HEK293T (cell line): ENCODE measurements around the gene POLN.

Source experiments
- CTCF ChIA-PET: fragments of 350-600 bp; formaldehyde crosslinking; extraction: SDS; loops from one replicate; lab custom pipeline; 2021; ENCODE audit warnings: antibody characterized with exemption, inconsistent platforms; lab: Yijun Ruan, JAX
- POLR2A ChIA-PET: fragments of 350-600 bp; formaldehyde crosslinking; extraction: SDS; loops from one replicate; lab custom pipeline; 2020; ENCODE audit warnings: antibody characterized with exemption, inconsistent platforms; lab: Yijun Ruan, JAX
- DNase-seq: peaks from one replicate; pipeline ENCODE4 v3.0.0; 2012; ENCODE audit warnings: mixed read lengths; ENCODE audit errors: extremely low spot score
- ARNT ChIP-seq: fragments of 450-650 bp; IDR thresholded peaks from 2 replicates; pipeline ENCODE4 v1.6.1; 2017; ENCODE audit warnings: mild to moderate bottlenecking
- BHLHE40 ChIP-seq: fragments of 450-650 bp; IDR thresholded peaks from 2 replicates; pipeline ENCODE4 v1.6.1; 2016; ENCODE audit warnings: mild to moderate bottlenecking, moderate library complexity, borderline replicate concordance
- CTBP1 ChIP-seq: fragments of 450-650 bp; IDR thresholded peaks from 2 replicates; pipeline ENCODE4 v1.6.1; 2016; ENCODE audit warnings: borderline replicate concordance
- ELF4 ChIP-seq: fragments of 450-650 bp; IDR thresholded peaks from 2 replicates; pipeline ENCODE4 v1.6.1; 2017; ENCODE audit warnings: antibody characterized with exemption
- FOXA1 ChIP-seq: fragments of 450-650 bp; IDR thresholded peaks from 2 replicates; pipeline ENCODE4 v1.6.1; 2016; ENCODE audit warnings: mild to moderate bottlenecking
- FOXK2 ChIP-seq: fragments of 450-650 bp; IDR thresholded peaks from 2 replicates; pipeline ENCODE4 v1.6.1; 2016; ENCODE audit warnings: mild to moderate bottlenecking
- FOXM1 ChIP-seq: fragments of 450-650 bp; IDR thresholded peaks from 2 replicates; pipeline ENCODE4 v1.6.1; 2017; ENCODE audit warnings: mild to moderate bottlenecking, borderline replicate concordance
- HDGF ChIP-seq: fragments of 450-650 bp; IDR thresholded peaks from 2 replicates; pipeline ENCODE4 v1.6.1; 2017; ENCODE audit warnings: antibody characterized with exemption, borderline replicate concordance
- L3MBTL2 ChIP-seq: fragments of 450-650 bp; conservative IDR thresholded peaks from 2 replicates; pipeline ENCODE4 v1.6.1; 2016; ENCODE audit warnings: mild to moderate bottlenecking
- LEF1 ChIP-seq: fragments of 450-650 bp; IDR thresholded peaks from 2 replicates; pipeline ENCODE4 v1.6.1; 2017; ENCODE audit warnings: mild to moderate bottlenecking, borderline replicate concordance
- NFRKB ChIP-seq: fragments of 450-650 bp; IDR thresholded peaks from 2 replicates; pipeline ENCODE4 v1.6.1; 2016; ENCODE audit warnings: mild to moderate bottlenecking, moderate library complexity
- SP1 ChIP-seq: fragments of 450-650 bp; IDR thresholded peaks from 2 replicates; pipeline ENCODE4 v1.6.1; 2017
- SUZ12 ChIP-seq: fragments of 450-650 bp; IDR thresholded peaks from 2 replicates; pipeline ENCODE4 v1.6.1; 2016; ENCODE audit warnings: mild to moderate bottlenecking
- TARDBP ChIP-seq: fragments of 450-650 bp; IDR thresholded peaks from 2 replicates; pipeline ENCODE4 v1.6.1; 2016
- ZNF384 ChIP-seq: fragments of 450-650 bp; IDR thresholded peaks from 2 replicates; pipeline ENCODE4 v1.6.1; 2016
- TF ChIP-seq, protein P1 (sequence below): fragments of 450-650 bp; IDR thresholded peaks from 2 replicates; pipeline ENCODE4 v1.6.1; 2016

POLN gene

DNA sequence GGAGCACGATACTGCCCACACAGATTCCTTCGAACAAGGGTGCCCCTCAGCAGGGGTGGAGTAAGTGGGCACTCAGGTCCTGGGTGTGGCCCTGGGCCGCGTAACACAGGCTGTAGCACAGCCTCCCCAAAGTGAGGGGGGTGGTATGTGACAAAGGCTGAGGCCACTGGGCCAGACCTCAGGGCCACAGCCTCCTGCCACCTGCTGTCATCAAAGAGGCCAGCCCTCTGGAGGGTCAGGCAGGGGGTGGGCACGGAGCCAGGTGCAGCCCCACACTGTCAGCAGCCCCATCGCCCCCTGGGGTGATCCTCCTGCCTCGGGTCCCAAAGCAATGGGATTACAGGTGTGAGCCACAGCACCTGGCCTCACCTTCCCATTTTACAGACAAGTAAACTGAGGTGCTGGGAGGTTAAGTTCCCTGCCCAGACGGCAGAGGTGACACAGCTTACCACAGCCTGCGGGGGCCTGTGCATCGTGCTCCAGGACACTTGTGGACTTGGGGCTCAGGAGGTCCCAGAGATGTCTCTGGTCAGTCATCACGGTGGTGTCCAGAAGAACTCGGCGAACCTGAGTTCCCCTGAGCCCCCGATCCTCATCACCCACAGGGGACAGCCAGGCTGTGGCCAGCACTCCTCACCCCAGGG, 47.5 kb upstream of the POLN start:
- POLR2A ChIA-PET = interaction anchor here (1.0 kb wide), 1 partner anchor 32 kb away, joined by 4 read pairs; no protein-coding TSS in a partner anchor
- CTCF ChIA-PET = no interaction called here
- no peak for DNase-seq
- no peak for TF ChIP-seq SP1

DNA sequence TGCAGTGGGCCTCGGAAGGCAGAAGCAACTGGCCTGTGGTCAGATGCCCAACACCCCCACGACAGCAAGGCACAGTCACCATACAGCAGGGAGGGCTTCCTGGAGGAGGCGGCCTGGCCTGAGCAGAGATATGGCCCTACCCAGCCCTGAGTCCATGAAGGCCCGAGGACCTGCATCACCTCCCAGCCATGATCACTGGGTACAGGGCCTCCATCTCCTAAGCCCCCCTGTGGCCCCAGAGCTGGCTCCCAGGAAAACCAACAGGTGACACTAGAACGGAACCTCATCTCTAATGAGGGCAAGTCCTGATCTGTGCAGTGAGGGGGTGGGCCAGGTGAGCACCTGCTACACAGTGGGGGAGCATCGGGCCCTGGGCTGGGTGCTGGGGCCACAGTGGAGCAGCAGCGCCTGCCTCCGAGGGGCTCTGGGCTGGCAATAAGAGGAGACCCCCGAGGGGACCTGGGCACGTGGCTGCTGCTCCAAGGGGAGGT, 46.2 kb upstream of the POLN start:
- TF ChIP-seq L3MBTL2 (no peak), FOXM1 (no peak), ZNF384 (no peak), NFRKB (no peak), SUZ12 (no peak), ELF4 (no peak), ARNT (no peak), SP1 (no peak), CTBP1 (no peak), HDGF (no peak), FOXA1 (no peak), FOXK2 (no peak), BHLHE40 (no peak)
- TF ChIP-seq, protein P1, sequence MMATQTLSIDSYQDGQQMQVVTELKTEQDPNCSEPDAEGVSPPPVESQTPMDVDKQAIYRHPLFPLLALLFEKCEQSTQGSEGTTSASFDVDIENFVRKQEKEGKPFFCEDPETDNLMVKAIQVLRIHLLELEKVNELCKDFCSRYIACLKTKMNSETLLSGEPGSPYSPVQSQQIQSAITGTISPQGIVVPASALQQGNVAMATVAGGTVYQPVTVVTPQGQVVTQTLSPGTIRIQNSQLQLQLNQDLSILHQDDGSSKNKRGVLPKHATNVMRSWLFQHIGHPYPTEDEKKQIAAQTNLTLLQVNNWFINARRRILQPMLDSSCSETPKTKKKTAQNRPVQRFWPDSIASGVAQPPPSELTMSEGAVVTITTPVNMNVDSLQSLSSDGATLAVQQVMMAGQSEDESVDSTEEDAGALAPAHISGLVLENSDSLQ = no peak
- CTCF ChIA-PET = no interaction called here
- DNase-seq = no peak
- POLR2A ChIA-PET = no interaction called here

DNA sequence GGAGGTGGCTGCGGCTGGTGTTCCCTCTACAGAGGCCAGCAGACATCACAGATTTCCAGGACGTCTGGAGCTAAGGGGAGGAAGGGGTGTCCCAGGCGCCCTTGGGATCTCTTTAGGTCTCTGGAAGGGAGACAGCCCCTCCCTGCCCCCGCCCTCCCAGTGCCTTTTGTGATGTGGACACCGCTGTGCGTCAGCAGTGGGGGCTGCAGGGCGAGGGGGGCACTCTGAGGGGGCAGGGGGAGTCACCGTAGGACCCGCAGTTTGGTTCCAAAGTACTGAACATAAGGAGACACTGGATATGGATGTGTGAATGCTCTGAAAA, 45.6 kb upstream of the POLN start:
- TF ChIP-seq SUZ12 (no peak), FOXK2 (no peak), FOXM1 (no peak), SP1 (no peak), ARNT (no peak), ELF4 (no peak), NFRKB (no peak), LEF1 (no peak), BHLHE40 (no peak), ZNF384 (no peak), L3MBTL2 (no peak), CTBP1 (no peak), HDGF (no peak), TARDBP (no peak), FOXA1 (no peak)
- TF ChIP-seq, protein P1 = no peak
- CTCF ChIA-PET = no interaction called here
- no peak for DNase-seq
- POLR2A ChIA-PET = no interaction called here

DNA sequence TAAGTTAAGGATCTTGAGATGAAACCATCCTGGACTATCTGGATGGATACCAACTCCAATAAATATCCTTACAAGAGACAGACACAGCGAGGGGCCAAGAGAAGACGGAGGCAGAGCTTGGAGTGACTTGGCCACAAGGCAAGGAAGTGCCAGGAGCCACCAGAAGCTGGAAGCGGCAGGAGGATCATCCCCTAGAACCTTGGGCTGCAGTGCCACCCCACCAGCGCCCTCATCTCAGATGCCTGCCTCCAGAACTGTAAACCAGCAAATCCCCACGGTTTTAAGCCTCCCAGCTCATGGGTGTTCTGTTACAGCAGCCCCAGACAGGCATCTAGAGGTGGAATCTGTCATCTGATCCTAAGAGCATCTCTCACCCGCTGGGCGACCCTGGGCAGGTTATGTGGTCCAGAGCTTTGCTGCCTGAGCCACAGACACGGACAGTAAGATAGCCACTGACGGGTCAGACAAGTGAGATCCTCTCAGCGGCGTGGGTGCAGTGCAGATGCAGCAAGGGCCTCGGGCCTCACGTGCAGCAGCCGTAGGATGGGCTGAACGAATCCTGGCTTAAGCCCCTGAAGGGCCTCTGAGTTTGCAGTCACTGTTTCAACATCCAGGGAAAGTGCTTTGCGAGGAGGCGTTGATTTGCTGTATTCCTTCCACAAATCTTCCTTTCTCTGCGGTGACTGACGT, 45.1 kb upstream of the POLN start:
- no peak for TF ChIP-seq LEF1
- CTCF ChIA-PET = no interaction called here

DNA sequence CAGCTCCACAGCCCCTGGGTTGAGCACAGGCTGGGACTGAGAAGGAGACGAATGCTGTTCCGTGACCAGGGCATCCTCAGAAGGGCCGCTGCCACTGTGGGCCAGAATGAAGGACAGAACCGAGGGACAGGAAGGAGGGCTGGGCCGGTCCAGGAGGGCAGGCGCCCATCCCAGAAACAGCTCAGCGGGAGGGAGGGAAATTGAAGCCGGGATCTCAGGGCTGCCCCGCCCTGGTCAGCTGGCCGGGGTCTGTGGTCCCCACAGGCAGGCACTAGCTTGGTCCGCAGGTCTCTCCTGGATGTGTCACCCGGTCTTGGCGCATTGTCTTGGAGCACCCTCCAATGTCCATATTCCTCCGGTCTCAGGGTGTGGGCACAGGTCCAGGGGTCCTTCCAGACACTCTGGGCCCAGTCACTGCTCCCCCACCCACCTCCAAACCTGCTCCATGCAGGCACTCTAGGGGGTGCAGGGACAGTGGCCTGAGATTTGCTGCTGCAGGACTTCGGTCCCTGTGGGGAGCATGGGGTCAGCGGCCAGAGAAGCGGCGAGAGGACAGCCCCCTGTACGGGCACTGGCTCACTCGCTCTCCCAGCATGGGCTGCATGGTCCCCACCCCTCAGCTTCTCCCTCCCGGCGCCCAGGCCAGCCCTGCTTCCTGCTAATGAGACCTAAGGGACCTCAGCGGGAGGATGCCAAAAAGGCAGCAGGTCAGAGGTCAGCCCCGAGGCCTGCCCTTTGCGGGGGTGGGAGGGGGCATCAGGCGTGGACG, 43.9 kb upstream of the POLN start:
- ChIA-PET POLR2A (no interaction called here), CTCF (no interaction called here)
- DNase-seq = no peak
- TF ChIP-seq, protein P1 = no peak
- TF ChIP-seq FOXA1 = no peak
- no peak for TF ChIP-seq FOXK2
- TF ChIP-seq ZNF384 = no peak
- no peak for TF ChIP-seq BHLHE40
- TF ChIP-seq L3MBTL2 = no peak

More for the DNA sequence above, 45.1 kb upstream of the POLN start:
- no peak for DNase-seq
- POLR2A ChIA-PET = no interaction called here

DNA sequence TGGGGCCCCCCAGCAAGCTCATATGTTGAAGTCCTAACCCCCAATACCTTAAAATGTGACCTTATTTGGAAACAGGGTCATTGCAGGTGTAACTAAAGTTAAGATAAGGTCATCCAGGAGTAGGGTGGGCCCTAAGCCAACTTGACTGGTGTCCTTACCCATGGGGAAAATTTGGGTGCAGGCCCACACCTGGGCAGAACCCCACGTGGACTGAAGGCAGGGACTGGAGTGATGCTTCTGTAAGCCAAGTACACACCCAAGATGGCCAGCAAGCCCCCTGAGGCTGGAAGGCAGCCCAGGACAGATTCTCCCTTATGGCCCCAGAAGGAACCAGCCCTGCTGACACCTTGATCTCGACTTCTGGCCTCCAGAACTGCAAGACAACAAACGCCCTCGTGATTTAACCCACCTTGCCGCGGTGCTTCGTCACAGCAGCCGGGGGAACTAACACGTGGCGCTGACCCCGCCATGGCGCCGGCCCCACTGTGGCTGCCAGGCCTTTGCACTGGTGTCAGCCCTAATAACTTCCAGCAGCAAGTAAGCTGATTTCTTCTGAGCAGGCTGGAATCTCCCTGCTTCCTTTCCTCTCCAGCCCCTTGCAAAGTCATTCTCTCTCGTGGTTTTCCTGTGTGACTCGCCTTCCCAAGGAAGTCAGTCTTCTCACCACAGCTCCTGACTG, 43.2 kb upstream of the POLN start:
- no peak for DNase-seq
- POLR2A ChIA-PET = no interaction called here
- CTCF ChIA-PET = no interaction called here
- TF ChIP-seq, protein P1 = no peak
- no peak for TF ChIP-seq TARDBP
- TF ChIP-seq ZNF384 = no peak
